Hematopoietic multipotent progenitor cell (in vitro differentiated cells): ENCODE measurements around the gene C19orf12. TPM values are rescaled to one million over a fixed set of nuclear protein-coding genes. Genes with fewer than 3 reads are reported as not detected.

Experiments
- DNase-seq, 3 donors: peaks; one replicate each; pipeline ENCODE4 v3.0.0-alpha.2; 2011 to 2015; ENCODE audit warnings: low read depth in 2 of 3, low spot score in 2 of 3
- total RNA-seq: library from RNA; depleted of rRNA; stranded (reverse); fragments of >200 nt; gene quantifications from one replicate; pipeline ENCODE4 v1.2.3, GENCODE V29; 2012

Gene C19orf12
- total RNA-seq, 1 donor = 15.9 TPM

DNA sequence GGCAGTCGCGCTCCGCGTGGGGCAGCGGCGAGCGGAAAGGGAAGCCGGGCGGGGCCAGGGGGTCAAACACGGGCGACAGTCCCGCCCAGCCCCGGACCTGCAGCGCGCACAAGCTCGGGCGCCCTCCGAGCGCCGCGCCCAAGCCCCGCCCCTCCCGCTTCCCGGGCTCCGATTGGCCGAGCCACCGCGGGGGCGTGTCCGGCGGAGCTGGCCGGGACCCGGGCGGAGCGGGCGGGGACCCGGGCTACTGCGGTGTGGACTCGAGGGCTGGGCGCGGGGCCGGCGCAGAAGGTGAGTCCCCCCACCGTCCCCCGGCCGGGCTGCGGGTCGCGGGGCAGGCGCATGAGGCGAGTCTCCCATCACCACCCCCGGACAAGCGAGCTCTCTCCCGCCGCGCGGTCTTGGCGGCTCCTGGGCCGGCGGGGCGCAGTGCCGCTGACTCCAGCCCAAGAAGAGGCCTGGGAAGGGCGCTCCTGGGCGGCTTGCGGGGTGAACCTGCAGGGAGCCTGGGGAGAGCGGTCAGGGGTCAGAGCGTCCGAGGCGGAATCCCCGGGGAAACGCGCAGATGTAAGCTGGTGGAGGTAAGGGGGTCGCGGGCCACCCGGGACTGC is 49.7 kb downstream of the C19orf12 start, which contains the start of gene PLEKHF1:
Gene PLEKHF1, plus strand, starts transcription at position 247 of the 611 bp plus-strand sequence. CDS start 8,379 bp downstream, outside the sequence.
- DNase-seq = peak in 2 of 3 donors; percentile 75 to 77

DNA sequence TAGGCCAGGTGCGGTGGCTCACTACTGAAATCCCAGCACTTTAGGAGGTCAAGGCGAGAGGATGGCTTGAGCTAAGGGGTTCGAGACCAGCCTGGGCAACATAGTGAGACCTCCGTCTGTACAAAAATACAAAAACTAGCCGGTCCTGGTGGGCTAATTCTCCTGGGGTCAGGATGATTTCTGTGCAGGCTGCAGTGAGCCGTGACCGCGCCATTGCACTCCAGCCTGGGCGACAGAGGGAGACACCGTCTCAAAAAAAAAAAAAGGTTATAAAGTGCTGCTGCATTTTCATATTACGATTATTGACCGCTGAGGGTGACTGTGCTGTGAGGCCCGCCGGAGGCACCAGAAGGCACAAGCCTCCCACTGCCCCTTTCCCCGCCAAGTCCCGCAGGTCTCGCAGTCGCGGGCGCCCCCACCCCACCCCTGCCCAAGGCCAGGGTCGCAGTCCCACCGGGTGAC is 50.3 kb downstream of the C19orf12 start:
- no peak for DNase-seq

DNA sequence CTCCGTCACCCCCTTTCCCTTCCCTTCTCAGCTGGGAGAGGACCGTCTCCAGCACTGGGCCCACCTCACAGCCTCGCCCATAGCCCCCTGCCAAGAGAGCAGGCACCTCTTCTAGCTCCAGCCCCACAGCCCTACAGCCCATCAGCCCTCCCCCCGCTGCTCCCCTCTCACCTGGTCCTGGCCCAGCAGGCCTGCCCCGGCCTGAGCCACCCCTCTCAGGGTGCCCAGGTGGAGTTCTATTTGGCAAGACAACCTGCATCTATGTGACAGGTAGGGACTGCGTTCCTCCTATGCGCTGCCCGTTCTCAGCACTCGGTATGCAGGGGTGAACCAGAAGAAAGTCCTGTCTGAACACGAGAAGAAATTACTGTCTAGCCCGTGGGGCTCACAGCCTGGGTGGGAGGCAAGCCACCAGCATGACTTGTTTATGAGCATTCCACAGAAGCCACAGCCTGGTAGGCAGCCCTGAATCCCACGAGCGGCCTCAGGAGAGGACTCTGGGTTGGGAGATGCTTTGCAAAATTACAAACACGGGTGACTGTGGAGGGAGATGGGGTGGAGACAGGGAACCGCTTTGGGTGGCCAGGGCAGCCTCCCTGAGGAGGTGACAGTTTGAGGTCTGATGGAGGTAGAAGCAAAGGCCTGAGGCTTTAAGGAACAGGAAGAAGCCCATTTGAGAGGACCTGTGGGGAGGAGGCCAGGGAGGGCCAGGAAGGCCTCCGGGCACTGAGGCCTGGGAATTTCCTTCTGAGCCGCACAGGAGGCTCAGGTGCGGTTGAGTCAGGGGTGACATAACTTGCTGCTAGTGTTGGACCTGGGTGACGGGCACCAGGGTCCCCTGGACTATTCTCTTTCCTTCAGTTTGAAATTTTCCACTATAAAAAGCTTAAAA is 51.0 kb downstream of the C19orf12 start:
- no peak for DNase-seq

DNA sequence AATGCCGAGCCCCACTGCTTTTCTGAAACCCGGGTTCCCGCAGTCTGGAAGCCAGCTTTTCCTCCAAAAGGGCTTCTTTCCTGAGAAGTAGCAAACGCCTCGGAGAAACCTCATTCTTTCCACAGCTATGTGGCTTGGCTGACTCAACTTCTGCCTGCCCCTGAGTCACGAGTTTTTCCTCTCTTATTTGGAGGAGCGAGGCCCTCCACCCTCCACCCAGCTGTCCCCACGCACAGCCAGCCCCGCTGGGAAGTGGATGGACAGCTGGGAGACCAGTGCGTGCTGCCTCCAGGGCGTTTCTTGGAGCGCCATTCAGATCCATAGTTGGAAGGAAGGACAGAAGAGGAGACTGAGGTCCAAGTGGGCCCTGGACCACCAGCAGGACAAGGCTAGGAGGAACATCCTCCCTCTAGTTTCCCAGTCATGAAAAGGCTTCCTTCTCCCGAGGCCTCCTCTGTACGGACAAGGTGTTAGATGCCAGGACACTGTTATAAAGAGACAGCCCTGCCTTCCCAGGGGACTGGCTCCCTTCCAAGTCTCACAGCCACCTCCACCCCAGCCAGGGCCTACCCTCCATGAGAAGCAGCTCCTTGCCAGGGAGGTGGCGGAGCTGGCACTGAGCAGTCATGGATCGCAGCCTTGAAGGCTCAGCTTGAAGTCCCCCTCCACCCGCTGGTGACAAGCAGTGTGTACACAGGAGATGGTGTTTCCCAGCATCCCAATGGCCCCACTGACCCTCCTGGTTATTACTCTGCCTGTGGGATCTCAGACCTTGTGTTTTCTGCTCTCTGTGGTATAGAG is 52.3 kb downstream of the C19orf12 start:
- no peak for DNase-seq

DNA sequence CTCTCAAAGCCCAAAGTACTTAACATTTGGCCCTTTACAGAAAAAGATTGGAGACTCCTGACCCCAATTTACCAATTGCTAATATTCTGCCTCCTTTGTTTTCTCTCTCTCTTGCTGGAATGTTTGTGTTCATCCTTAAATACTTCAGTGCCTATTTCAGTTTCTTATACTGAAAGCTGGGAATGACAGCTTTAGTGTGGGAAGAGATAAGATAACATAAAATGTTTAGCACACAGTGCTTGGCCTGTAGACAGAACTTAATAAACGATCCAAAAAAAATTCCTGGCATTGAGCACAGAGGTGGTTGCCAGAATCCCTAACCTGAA is 52.8 kb downstream of the C19orf12 start:
- DNase-seq = no peak

DNA sequence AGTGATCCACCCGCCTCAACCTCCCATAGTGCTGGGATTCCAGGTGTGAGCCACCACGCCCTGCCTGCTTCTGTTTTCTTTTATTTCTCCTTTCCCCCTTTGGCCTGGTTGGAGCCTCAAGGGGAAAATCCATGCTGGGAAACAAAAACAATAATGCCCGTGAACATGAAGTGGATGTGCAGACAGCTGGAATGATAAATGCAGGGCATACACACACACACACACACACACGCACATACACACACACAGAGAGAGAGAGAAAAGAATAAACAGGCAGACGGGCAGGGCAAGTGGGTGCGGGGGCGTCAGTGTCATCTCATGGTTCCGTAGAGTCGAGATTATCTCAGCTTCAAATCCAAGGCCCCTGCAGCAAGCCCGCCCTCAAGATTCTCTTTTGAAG is 54.2 kb downstream of the C19orf12 start:
- DNase-seq = no peak

DNA sequence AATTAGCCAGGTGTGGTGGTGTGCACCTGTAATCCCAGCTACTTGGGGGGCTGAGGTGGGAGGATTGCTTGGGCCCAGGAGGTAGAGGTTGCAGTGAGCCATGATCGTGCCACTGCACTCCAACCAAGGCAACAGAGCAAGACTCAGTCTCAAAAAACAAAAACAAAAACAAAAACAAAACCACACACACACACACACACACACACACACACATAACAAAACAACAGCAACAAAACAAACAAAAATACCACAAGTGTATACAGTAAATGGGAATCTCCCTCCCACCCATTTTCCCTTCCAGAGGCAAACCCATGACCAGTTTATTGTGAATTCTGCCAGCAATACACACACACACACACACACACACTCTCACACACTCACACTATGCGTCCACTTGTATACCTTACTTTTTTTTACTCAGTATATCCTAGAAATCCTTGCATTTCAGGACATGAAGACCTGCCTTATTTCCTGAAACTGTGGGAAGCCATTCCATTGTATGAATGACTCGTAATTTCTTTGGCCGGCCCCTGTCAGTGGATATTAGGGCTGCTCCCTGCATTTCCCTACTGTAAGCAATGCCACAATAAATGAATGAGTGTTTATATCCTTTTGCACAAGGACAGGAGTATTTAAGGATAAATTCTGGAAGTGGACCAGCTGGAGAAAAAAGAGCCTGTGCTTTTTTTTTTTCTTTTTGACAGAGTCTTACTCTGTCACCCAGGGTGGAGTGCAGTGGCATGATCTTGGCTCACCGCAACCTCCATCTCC is 56.7 kb downstream of the C19orf12 start:
- no peak for DNase-seq

DNA sequence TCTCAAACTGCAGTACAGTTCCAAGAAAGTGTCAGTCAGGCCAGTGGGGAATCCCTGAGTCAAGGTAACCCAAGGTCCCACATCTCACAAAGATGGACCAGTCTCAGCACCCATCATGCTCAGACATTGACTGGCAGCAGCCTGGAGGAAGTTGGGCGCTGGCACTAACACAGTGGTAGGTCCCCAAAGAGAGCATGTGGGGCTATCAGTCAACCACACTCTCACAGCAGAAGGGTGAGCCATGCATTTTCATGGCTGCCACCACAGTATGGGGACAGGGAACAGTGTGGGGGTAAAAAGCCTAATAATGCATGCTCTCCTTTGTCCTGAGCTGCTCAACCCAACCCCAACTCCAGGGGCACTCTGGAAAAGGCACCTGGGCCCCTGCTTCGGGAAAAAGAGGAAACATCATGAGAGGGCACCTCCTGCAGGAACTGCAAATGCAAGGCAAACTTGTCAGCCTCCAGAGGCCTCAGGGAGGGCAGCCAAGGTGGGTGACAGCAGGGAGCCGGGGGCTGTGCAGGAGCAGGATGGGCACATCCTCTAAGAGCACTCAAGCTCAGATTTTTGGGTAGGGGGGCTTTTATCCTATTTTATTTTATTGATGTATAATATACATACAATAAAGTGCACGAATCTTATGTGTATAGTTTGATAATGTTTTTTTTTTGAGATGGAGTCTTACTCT is 59.3 kb downstream of the C19orf12 start:
- no peak for DNase-seq

DNA sequence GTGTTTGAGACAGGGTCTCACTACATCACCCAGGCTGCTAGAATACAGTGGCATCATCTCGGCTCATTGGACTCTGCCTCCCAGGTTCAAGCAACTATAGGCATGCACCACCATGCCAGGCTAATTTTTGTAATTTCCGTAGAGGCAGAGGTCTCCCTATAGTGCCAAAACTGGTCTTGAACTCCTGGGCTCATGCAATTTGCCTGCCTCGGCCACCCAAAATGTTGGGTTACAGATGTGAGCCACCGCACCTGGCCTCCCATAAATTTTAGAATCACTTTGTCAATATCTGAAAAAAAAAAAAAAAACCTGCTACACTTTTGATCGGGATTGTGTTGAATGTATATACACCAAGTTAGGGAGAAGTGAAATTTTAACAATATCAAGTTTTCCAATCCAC is 61.7 kb downstream of the C19orf12 start:
- DNase-seq = no peak

DNA sequence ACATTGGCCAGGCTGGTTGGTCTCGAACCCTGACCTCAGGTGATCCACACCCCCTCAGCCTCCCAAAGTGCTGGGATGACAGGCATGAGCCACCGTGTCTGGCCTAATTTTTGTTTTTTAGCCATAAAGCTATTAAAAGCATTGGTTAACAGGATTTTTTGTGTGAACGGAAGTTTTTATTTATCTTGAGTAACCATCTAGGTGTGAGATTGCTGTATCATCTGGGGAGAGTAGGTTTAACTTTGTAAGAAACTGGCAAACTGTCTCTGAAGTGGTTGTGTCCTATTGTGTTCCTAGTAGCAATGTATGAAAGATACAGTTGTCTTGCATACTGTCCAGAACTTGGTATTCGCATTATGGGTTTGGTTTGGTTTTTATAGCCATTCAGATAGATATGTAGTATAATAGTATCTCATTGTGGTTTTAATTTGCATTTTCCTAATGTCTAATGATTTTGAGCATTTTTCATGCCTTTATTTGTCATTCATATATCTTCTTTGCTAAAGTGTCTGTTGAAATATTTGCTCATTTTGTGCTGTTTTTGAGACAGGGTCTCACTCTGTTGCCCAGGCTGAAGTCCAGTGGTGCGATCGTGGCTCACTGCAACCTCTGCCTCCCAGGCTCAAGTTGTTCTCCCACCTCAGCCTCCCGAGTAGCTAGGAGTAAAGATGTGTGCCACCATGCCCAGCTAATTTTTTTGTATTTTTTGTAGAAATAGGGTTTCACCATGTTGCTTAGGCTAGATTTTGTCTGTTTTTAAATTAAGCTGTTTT is 63.3 kb downstream of the C19orf12 start:
- DNase-seq = no peak

DNA sequence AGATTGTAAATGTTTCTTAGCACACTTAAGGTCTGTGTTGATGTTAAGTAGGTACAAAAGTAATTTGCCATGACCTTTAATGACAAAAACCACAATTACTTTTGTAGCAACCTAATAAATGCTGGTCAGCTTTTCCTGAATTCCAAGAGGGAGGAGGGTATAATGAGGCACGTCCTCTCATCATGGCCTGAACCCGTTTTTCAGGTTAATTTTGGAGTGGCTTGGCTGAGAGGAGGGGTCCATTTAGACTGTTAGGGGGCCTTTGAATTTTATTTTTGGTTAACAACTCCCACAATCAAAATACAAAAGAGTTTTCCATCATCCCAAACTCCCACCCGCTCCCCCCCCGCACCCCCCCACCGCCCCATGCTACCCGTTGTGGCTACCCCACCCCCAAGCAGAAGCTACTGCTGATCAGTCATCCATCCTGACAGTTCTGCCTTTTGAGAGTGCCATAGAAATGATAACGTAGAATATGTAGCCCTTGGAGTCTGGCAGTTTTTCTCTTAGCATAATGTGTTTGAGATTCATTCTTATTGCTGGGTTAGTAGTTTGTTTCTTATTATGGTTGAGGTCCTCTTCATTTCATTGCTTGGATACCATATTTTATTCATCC is 64.2 kb downstream of the C19orf12 start:
- DNase-seq = no peak

Other genes with a start within 250 kb of the C19orf12 start
- gene VSTM2B, start 189.3 kb downstream of the C19orf12 start, total RNA-seq = not detected
- gene POP4, start 109.0 kb downstream of the C19orf12 start, total RNA-seq = 32.9 TPM
- 9.4 TPM for gene PLEKHF1, start 49.8 kb downstream of the C19orf12 start, total RNA-seq
- 4.0 TPM for gene CCNE1, start 96.7 kb upstream of the C19orf12 start, total RNA-seq
- gene URI1, start 227.0 kb upstream of the C19orf12 start, total RNA-seq = 27.5 TPM